ENCODE results near the gene HLA-G.
"Not testable (repeated sequence)": the region's sequence is repeated elsewhere in the genome, so short reads cannot be mapped to it uniquely, and the experiment has no call there.

Gene HLA-G

GRCh38 chr6:29870104-29870503 lies 42.5 kb downstream of the HLA-G start:
- DNase-seq (ENCODE audit: low spot score), result no peak

GRCh38 chr6:29872791-29873190 lies 45.2 kb downstream of the HLA-G start:
- no peak for DNase-seq (ENCODE audit: low spot score)

GRCh38 chr6:29875257-29875656 lies 47.6 kb downstream of the HLA-G start:
- no peak for DNase-seq (ENCODE audit: low spot score)

GRCh38 chr6:29875734-29876133 lies 48.1 kb downstream of the HLA-G start:
- not testable (repeated sequence) for DNase-seq (ENCODE audit: low spot score)

All from ecto neural progenitor cell (in vitro differentiated cells).